ENCODE results near the gene HIVEP3. TPM values are rescaled to one million over a fixed set of nuclear protein-coding genes. Genes with fewer than 3 reads are reported as not detected.
A peak's percentile ranks its signal among the peaks of the same experiment; 100 is the strongest.

The HIVEP3 gene
- total RNA-seq, 1 donor = 1.8 TPM

GRCh38 chr1:41649396-41650027 lies 269.2 kb downstream of the HIVEP3 start:
- peaks cover 18% of the 10 kb centered on the region for H3K4me1 ChIP-seq (ENCODE audit: insufficient read depth, low read length)
- H3K36me3 ChIP-seq (ENCODE audit: insufficient read depth, low read length) = no peaks in the 10 kb centered on the region
- H3K4me3 ChIP-seq (ENCODE audit: insufficient read depth, low read length) = peak overlapping the region; percentile 39
- peak overlapping the region; percentile 58 for H3K27ac ChIP-seq (ENCODE audit: low read depth, low read length)
- no peak for DNase-seq (ENCODE audit: insufficient read length, low spot score, missing footprints)
- TF ChIP-seq CTCF (IDR thresholded peaks at IDR 0.05; ENCODE audit: extremely low read depth, low read depth, low read length) = no peak
- H3K9me3 ChIP-seq (ENCODE audit: low read depth, low read length) = no peaks in the 10 kb centered on the region
- H2AFZ ChIP-seq (ENCODE audit: low read length) = no peak overlapping the region
- H3K4me2 ChIP-seq (ENCODE audit: insufficient read depth, low read length) = peak overlapping the region; percentile 70
- no peaks in the 10 kb centered on the region for H4K20me1 ChIP-seq (ENCODE audit: insufficient read depth, low read length)
- H3K27me3 ChIP-seq (ENCODE audit: insufficient read depth, low read length) = no peaks in the 10 kb centered on the region
- peaks cover 70% of the 10 kb centered on the region for H3K79me2 ChIP-seq (ENCODE audit: insufficient read depth, low read length)

GRCh38 chr1:41648844-41649243 lies 269.9 kb downstream of the HIVEP3 start:
- H3K9me3 ChIP-seq (ENCODE audit: low read depth, low read length) = no peaks in the 10 kb centered on the region
- no peak overlapping the region for H3K4me2 ChIP-seq (ENCODE audit: insufficient read depth, low read length)
- no peak overlapping the region for H3K4me3 ChIP-seq (ENCODE audit: insufficient read depth, low read length)
- H3K27me3 ChIP-seq (ENCODE audit: insufficient read depth, low read length) = no peaks in the 10 kb centered on the region
- no peak for TF ChIP-seq CTCF (IDR thresholded peaks at IDR 0.05; ENCODE audit: extremely low read depth, low read depth, low read length)
- peaks cover 71% of the 10 kb centered on the region for H3K79me2 ChIP-seq (ENCODE audit: insufficient read depth, low read length)
- no peak for DNase-seq (ENCODE audit: insufficient read length, low spot score, missing footprints)
- no peak overlapping the region for H3K27ac ChIP-seq (ENCODE audit: low read depth, low read length)
- H2AFZ ChIP-seq (ENCODE audit: low read length) = no peak overlapping the region
- H3K36me3 ChIP-seq (ENCODE audit: insufficient read depth, low read length) = no peaks in the 10 kb centered on the region
- H3K4me1 ChIP-seq (ENCODE audit: insufficient read depth, low read length) = peaks cover 18% of the 10 kb centered on the region
- H4K20me1 ChIP-seq (ENCODE audit: insufficient read depth, low read length) = peaks cover 2% of the 10 kb centered on the region

GRCh38 chr1:41648230-41648629 lies 270.5 kb downstream of the HIVEP3 start:
- peaks cover 18% of the 10 kb centered on the region for H3K4me1 ChIP-seq (ENCODE audit: insufficient read depth, low read length)
- no peak overlapping the region for H2AFZ ChIP-seq (ENCODE audit: low read length)
- no peaks in the 10 kb centered on the region for H3K27me3 ChIP-seq (ENCODE audit: insufficient read depth, low read length)
- no peak overlapping the region for H3K4me2 ChIP-seq (ENCODE audit: insufficient read depth, low read length)
- H3K36me3 ChIP-seq (ENCODE audit: insufficient read depth, low read length) = no peaks in the 10 kb centered on the region
- no peak overlapping the region for H3K4me3 ChIP-seq (ENCODE audit: insufficient read depth, low read length)
- H3K27ac ChIP-seq (ENCODE audit: low read depth, low read length) = no peak overlapping the region
- peaks cover 2% of the 10 kb centered on the region for H4K20me1 ChIP-seq (ENCODE audit: insufficient read depth, low read length)
- no peaks in the 10 kb centered on the region for H3K9me3 ChIP-seq (ENCODE audit: low read depth, low read length)
- peaks cover 69% of the 10 kb centered on the region for H3K79me2 ChIP-seq (ENCODE audit: insufficient read depth, low read length)
- no peak for TF ChIP-seq CTCF (IDR thresholded peaks at IDR 0.05; ENCODE audit: extremely low read depth, low read depth, low read length)
- no peak for DNase-seq (ENCODE audit: insufficient read length, low spot score, missing footprints)

- TF ChIP-seq CTCF (IDR thresholded peaks at IDR 0.05; ENCODE audit: extremely low read depth, low read depth, low read length) = no peak
- Histone ChIP-seq H3K4me2 (ENCODE audit: insufficient read depth, low read length) (no peak overlapping the region), H3K4me1 (ENCODE audit: insufficient read depth, low read length) (peaks cover 18% of the 10 kb centered on the region), H3K4me3 (ENCODE audit: insufficient read depth, low read length) (no peak overlapping the region), H2AFZ (ENCODE audit: low read length) (no peak overlapping the region), H3K27me3 (ENCODE audit: insufficient read depth, low read length) (no peaks in the 10 kb centered on the region), H3K9me3 (ENCODE audit: low read depth, low read length) (no peaks in the 10 kb centered on the region), H4K20me1 (ENCODE audit: insufficient read depth, low read length) (peaks cover 2% of the 10 kb centered on the region), H3K36me3 (ENCODE audit: insufficient read depth, low read length) (no peaks in the 10 kb centered on the region), H3K27ac (ENCODE audit: low read depth, low read length) (no peak overlapping the region), H3K79me2 (ENCODE audit: insufficient read depth, low read length) (peaks cover 70% of the 10 kb centered on the region)
- DNase-seq (ENCODE audit: insufficient read length, low spot score, missing footprints) = no peak
Measured at GRCh38 chr1:41647221-41648135, 271.2 kb downstream of the HIVEP3 start.

Data from osteoblast (primary cell).